ENCODE results near the gene MPPED1. TPM values are rescaled to one million over a fixed set of nuclear protein-coding genes. Genes with fewer than 3 reads are reported as not detected.

The MPPED1 gene
- total and polyA plus RNA-seq, 2 of the 13 experiments (the other 11 are each of a cell fraction or from before 2014, with no cell fraction given) = 0.77 TPM; not detected in 1

GRCh38 chr22:43424201-43424600, 12.4 kb downstream of the MPPED1 start (continued):
- TF ChIP-seq HNF1A (IDR thresholded peaks at IDR 0.05; ENCODE audit: low read depth) = no peak
- no peak for TF ChIP-seq HNF1A (CRISPR knock-in tag; IDR thresholded peaks at IDR 0.05; ENCODE audit: borderline replicate concordance)
- TF ChIP-seq MAX (IDR thresholded peaks at IDR 0.05) = no peak
- no peak for TF ChIP-seq ZNF616 (CRISPR knock-in tag; IDR thresholded peaks at IDR 0.05; ENCODE audit: low read depth)
- TF ChIP-seq EED (CRISPR knock-in tag; IDR thresholded peaks at IDR 0.05) = no peak
- no peak for TF ChIP-seq HNRNPUL1 (IDR thresholded peaks at IDR 0.05; ENCODE audit: low read depth, low read length)
- no peak for TF ChIP-seq ZNF567 (CRISPR knock-in tag; IDR thresholded peaks at IDR 0.05; ENCODE audit: borderline replicate concordance)
- TF ChIP-seq NR3C1 (CRISPR knock-in tag; IDR thresholded peaks at IDR 0.05) = no peak
- no peak for TF ChIP-seq FOSL1 (CRISPR knock-in tag; IDR thresholded peaks at IDR 0.05; ENCODE audit: borderline replicate concordance)
- TF ChIP-seq NBN (conservative IDR thresholded peaks at IDR 0.05) = no peak
